Transverse colon (tissue), 4 donors: ENCODE results near the gene FBN2.

Experiments used
- EP300 ChIP-seq: sonication (generic); formaldehyde crosslinking; IDR thresholded peaks from one replicate; pipeline ENCODE4 v1.6.1; 2017; ENCODE audit warnings: antibody characterized with exemption, low read depth
- POLR2AphosphoS5 ChIP-seq, 3 donors: sonication (generic); formaldehyde crosslinking; IDR thresholded peaks; one replicate each; pipeline ENCODE4 v1.6.1; 2016; ENCODE audit warnings: antibody characterized with exemption in 3 of 3
- TF ChIP-seq, protein P1 (sequence below), 5 experiments: fragments of 200-600 bp in 3 of 5; fragments of 450-650 bp in 2 of 5; sonication (generic) in 3 of 5; IDR thresholded peaks; 1 replicate in 2 of 5; 2 replicates in 3 of 5; pipeline ENCODE4 v1.5.1; 2016 to 2017; ENCODE audit warnings: antibody characterized with exemption in 5 of 5, inconsistent platforms in 3 of 5, mild to moderate bottlenecking in 2 of 5, moderate library complexity in 1 of 5

DNA sequence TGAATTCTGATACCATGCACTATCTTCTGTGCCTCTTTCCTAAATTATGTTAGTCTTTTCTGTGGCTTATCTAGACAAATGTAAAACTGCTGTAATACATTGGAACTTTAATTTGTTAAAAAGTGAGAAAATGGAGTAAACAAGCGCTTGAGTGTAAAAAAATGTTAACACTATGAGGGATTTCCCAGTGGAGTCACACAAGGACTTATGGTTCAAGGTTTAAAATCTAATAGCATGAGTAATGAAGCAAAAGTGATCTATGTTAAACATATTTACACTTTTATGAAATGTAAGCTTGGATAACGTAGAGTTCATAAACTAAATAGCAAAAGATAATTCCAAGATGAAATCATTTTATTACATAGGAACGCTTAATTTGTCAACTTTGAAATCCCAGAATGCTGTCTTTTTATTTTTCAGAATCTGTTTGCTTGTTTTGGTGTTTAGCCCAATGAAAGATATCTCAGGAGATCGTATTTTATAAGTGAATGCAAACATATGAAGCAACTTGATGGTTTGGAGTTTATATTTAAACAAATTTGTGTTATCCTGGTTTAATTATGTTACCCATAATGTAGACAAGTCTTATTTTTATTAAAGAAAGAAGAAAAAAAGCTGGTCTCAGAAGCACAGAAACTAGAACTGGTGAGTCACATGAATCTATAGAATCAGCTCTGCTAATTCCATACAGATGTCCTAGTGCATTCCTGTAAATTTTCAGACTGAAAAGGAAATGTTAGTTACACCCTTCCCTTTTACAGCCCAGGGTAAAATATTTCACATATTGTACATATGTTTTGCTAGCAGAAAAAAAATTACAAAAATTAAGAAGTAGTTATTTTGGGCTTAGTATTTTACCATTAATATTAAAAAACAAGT is 34.2 kb upstream of the FBN2 start:
- TF ChIP-seq, protein P1, sequence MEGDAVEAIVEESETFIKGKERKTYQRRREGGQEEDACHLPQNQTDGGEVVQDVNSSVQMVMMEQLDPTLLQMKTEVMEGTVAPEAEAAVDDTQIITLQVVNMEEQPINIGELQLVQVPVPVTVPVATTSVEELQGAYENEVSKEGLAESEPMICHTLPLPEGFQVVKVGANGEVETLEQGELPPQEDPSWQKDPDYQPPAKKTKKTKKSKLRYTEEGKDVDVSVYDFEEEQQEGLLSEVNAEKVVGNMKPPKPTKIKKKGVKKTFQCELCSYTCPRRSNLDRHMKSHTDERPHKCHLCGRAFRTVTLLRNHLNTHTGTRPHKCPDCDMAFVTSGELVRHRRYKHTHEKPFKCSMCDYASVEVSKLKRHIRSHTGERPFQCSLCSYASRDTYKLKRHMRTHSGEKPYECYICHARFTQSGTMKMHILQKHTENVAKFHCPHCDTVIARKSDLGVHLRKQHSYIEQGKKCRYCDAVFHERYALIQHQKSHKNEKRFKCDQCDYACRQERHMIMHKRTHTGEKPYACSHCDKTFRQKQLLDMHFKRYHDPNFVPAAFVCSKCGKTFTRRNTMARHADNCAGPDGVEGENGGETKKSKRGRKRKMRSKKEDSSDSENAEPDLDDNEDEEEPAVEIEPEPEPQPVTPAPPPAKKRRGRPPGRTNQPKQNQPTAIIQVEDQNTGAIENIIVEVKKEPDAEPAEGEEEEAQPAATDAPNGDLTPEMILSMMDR (IDR thresholded peaks at IDR 0.05): no peak
- no peak for TF ChIP-seq POLR2AphosphoS5 (IDR thresholded peaks at IDR 0.05)
- no peak for TF ChIP-seq EP300
